ENCODE data around the gene IFRD1.

The IFRD1 gene

GRCh38 chr7:112449902-112450806, at the start of gene IFRD1:
IFRD1 (plus strand) TSS chr7:112450460; CDS start chr7:112450689, 229 bp downstream.
- TF ChIP-seq CTCF (IDR thresholded peaks at IDR 0.05; ENCODE audit: low read depth, low read length), result no peak
- DNase-seq (ENCODE audit: extremely low read depth, low read depth), result peak; percentile 97

DNA sequence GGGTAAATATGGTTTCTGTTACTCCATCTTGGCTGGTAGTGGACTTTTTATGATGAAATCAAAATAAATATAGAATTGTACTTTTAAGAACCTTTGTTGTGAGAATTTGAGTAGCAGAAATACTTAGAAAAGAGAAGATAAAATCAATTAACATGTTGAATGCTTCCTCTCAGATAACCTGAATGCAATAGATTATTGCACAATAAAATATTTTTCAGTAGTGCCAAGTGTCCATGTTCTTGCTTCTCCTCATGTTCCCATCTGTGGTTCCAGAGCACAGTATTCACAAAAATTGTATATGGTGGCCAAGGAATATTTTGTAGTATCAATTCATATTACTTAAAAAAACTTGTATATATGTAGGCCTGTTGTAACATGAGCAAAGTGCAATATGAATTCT, 45.9 kb upstream of the IFRD1 start:
- TF ChIP-seq CTCF (IDR thresholded peaks at IDR 0.05; ENCODE audit: low read depth, low read length), result no peak
- DNase-seq (ENCODE audit: extremely low read depth, low read depth), result no peak

GRCh38 chr7:112405286-112405685, 45.0 kb upstream of the IFRD1 start:
- DNase-seq (ENCODE audit: extremely low read depth, low read depth), result no peak

GRCh38 chr7:112407261-112407660, 43.0 kb upstream of the IFRD1 start:
- TF ChIP-seq CTCF (IDR thresholded peaks at IDR 0.05; ENCODE audit: low read depth, low read length), result no peak

More at GRCh38 chr7:112405286-112405685, 45.0 kb upstream of the IFRD1 start:
- no peak for TF ChIP-seq CTCF (IDR thresholded peaks at IDR 0.05; ENCODE audit: low read depth, low read length)

DNA sequence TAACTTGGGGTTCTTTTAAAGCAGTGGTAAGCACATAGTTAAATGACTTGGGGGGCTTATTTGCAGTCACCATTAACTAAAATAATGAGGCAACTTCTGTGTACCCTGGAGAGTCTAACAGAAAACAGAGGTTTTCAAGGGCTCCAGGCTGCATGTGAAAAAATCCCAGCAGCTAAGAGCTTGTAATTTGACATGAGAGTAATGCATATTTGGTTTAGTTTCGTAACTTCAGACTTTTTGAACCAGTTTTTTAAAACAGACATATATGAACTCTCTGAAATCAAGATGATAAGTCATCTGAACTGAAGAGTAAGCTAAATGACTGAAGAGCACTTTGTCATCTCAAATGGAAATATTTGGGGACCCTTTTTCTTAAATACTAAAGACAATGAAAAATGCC, 40.2 kb upstream of the IFRD1 start:
- no peak for TF ChIP-seq CTCF (IDR thresholded peaks at IDR 0.05; ENCODE audit: low read depth, low read length)
- DNase-seq (ENCODE audit: extremely low read depth, low read depth), result no peak

More at GRCh38 chr7:112407261-112407660, 43.0 kb upstream of the IFRD1 start:
- no peak for DNase-seq (ENCODE audit: extremely low read depth, low read depth)

GRCh38 chr7:112411186-112411795, 39.0 kb upstream of the IFRD1 start:
- no peak for DNase-seq (ENCODE audit: extremely low read depth, low read depth)
- peak; percentile 71 for TF ChIP-seq CTCF (IDR thresholded peaks at IDR 0.05; ENCODE audit: low read depth, low read length)
